ENCODE results near the gene TASP1.
A peak's percentile ranks its signal among the peaks of the same experiment; 100 is the strongest.

DNA sequence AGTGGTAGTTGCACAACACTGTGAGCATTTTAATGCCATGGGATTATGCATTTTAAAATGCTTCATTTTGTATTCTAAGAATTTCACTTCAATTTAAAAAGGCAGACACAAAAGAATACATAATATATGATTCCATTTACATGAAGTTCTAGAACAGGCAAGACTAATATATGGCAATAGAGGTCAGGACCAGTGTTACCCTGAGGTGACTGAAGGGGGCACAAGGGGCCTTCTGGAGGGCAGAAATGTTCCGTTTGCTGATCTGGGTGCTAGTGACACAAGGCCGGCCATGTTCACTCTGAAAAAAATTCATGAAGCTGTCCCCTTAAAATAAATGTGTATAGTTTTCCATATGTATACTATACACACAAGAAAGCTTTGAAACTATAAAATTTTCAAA is 28.5 kb downstream of the TASP1 start:
- peak in 4 of 11 experiments; percentile 15 to 32 (median 24) for TF ChIP-seq CTCF (IDR thresholded peaks at IDR 0.05 in 8 of 11, conservative IDR thresholded peaks at IDR 0.05 in 3 of 11)
- TF ChIP-seq POLR2A (IDR thresholded peaks at IDR 0.05) = no peak

Measured in spleen (tissue), 7 donors.